ENCODE measurements around the gene TEDC2. TPM values are rescaled to one million over a fixed set of nuclear protein-coding genes. Genes with fewer than 3 reads are reported as not detected.

The TEDC2 gene
- total RNA-seq, 2 donors from 2014 or later, result 14.8 to 19.7 TPM

GRCh38 chr16:2467528-2468232, 7.8 kb downstream of the TEDC2 start:
- H3K9me3 Mint-ChIP-seq, result no peaks in the 10 kb centered on the region
- peak; percentile 58 for ATAC-seq (replicated peaks)
- H3K36me3 Mint-ChIP-seq (ENCODE audit: low read depth), result no peaks in the 10 kb centered on the region
- peaks cover 11% of the 10 kb centered on the region for H3K27me3 Mint-ChIP-seq
- peaks cover 5% of the 10 kb centered on the region for H3K4me1 Mint-ChIP-seq
- peak overlapping the region; percentile 13 for H3K4me3 Mint-ChIP-seq
- H3K27ac Mint-ChIP-seq, result no peak overlapping the region

DNA sequence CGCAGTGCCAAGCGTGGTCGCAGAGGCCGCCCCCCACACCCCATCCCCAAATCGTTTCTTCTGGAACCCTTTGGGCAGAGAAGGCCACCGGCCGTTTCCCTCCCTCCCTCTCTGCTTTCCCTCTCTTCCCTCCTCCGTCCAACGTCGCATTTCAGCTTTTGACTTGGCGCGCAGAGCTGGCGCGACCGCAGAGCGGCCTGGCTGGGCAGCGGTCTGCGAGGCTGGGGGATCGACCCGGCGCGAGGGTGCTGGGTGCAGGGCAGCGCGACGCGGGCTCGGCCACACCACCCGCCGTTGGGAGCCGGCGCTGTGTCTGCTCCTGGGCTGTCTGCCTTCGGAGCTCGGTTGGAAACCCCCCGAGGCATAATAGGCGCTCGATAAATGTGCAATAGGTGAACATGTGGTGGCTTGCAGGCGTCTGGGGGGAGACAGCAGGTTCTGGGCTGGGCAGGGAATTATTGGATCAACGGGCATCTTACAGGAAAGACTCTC, 8.4 kb downstream of the TEDC2 start:
- no peaks in the 10 kb centered on the region for H3K36me3 Mint-ChIP-seq (ENCODE audit: low read depth)
- peak overlapping the region; percentile 21 for H3K4me3 Mint-ChIP-seq
- peaks cover 11% of the 10 kb centered on the region for H3K27me3 Mint-ChIP-seq
- peak; percentile 31 for ATAC-seq (replicated peaks)
- no peaks in the 10 kb centered on the region for H3K9me3 Mint-ChIP-seq
- H3K27ac Mint-ChIP-seq, result no peak overlapping the region
- peaks cover 5% of the 10 kb centered on the region for H3K4me1 Mint-ChIP-seq

DNA sequence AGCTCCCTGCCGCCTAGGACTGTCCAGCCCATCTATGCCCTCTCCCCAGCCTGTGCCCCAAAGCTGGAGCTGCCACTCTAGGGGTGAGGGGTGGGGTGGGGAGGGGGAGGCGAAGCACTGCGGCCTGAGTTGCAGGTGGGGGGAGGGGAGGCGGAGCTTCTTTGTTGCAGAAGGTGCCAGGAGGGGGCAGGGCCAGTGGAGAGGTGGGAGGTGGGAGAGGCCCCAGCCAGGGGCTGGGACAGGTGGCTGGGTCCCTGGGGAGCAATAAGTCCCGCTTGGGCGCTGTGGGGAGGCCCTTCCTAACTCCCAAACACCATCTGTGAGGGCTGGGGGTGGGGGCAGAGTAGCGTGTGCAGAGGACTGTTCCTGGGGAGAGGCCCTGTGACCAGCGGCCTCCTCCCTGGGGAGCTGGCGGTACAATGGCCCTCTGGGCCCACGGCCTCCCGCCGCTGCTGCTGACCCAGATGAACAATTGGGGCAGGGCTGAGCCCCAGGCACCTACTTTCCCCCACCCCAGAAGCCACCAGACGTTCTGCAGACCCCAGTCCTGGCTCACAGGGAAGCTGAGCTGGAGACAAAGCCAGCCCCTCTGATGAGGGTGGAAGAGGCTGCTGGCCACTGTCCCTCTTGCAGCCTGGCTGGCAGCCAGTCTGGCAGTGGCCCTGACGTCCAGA, 9.0 kb downstream of the TEDC2 start:
- Mint-ChIP-seq H3K9me3 (no peaks in the 10 kb centered on the region), H3K4me1 (peaks cover 5% of the 10 kb centered on the region), H3K36me3 (ENCODE audit: low read depth) (no peaks in the 10 kb centered on the region), H3K27ac (no peak overlapping the region), H3K4me3 (peak overlapping the region; percentile 21), H3K27me3 (peaks cover 11% of the 10 kb centered on the region)
- no peak for ATAC-seq (replicated peaks)

DNA sequence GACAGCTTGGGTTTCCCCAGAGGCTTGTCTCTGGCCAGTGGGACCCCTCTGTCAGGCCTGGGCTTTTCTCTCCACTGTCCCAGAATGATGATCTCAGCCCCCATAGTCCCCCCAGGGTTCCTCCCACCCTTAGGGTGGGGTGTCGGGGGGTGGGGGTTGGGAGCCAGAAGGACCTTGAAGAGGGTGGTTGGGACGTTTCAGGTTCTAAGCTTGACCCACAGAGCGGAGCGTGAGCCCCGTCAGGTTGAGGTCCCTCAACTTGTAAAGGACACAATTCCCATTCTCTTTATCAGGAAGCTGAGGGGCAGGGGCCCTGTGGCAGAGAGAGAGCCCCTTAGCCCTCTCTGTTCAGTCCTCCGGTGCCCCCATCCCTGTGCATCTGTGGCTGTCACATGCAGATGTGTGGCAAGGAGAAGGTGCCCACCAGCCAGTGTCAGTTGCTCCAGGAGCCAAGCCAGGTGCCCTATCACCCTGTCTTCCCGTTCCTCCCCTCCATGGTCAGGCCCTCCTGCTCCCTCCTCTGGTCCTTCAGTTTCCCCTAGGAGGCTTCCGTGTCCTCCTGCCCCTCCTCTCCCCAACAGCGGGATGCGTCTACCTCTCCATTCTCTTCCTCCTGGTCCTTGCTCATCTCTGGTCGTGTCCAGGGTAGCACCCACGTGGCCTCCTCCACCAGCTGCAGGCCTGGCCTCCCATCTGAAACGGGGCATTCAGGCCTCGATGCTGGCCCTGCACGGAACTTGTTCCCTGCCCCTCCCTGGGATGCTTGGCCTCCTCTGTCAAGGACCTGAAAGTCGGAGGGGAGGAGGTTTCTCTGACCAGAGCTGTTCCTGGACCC, 9.7 kb downstream of the TEDC2 start:
- H3K4me1 Mint-ChIP-seq, result peaks cover 5% of the 10 kb centered on the region
- no peaks in the 10 kb centered on the region for H3K36me3 Mint-ChIP-seq (ENCODE audit: low read depth)
- peak overlapping the region; percentile 9 for H3K4me3 Mint-ChIP-seq
- no peak for ATAC-seq (replicated peaks)
- no peak overlapping the region for H3K27ac Mint-ChIP-seq
- peaks cover 11% of the 10 kb centered on the region for H3K27me3 Mint-ChIP-seq
- H3K9me3 Mint-ChIP-seq, result no peaks in the 10 kb centered on the region

DNA sequence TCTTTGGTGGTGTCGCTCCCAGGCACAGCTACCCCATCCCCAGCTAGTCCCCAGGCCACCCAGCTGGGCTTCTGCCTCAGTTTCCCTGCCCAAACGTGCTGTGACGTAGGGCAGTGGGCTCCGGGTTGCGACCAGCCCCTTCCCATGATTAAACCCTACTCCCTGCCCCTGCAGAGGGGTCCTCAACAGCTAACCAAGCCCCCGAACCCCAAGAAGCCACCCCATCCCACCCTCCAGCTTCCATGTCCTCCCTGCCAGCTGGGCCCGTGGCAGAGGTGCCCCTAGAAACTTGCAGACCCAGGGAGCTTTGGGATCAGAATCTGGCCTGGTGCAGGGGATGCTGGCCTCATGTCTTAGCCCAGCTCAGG, 10.3 kb downstream of the TEDC2 start:
- ATAC-seq (replicated peaks), result no peak
- Mint-ChIP-seq H3K9me3 (no peaks in the 10 kb centered on the region), H3K4me1 (peaks cover 5% of the 10 kb centered on the region), H3K4me3 (peak overlapping the region; percentile 9), H3K27ac (no peak overlapping the region), H3K27me3 (peaks cover 11% of the 10 kb centered on the region), H3K36me3 (ENCODE audit: low read depth) (no peaks in the 10 kb centered on the region)

DNA sequence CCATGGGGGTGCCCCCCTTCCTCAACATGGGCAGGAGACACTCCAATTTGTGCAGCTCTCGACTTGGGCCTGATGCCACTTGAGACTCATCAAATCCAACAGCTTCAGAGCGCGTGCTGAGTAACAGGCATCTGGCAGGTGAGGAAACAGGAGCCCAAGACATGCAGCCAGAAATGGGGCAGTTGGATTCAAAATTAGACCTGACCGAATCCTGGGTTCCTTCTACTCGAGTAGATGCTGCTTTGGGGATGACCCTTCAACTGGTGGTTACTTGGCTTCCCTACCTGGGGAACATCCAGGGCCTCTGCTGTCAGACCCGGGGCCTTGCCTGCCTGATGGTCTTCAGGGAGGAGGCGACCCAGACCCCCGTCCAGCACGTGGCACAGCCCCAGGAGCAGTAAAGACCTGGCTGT, 10.7 kb downstream of the TEDC2 start:
- no peaks in the 10 kb centered on the region for H3K9me3 Mint-ChIP-seq
- H3K27me3 Mint-ChIP-seq, result peaks cover 11% of the 10 kb centered on the region
- no peak overlapping the region for H3K27ac Mint-ChIP-seq

GRCh38 chr16:2471016-2471652, 11.2 kb downstream of the TEDC2 start, which contains the start of gene NTN3:
NTN3 (plus strand) TSS chr16:2471297; CDS start chr16:2471702, 405 bp downstream.
- ATAC-seq (replicated peaks), result no peak
- peaks cover 11% of the 10 kb centered on the region for H3K27me3 Mint-ChIP-seq
- no peaks in the 10 kb centered on the region for H3K9me3 Mint-ChIP-seq
- H3K36me3 Mint-ChIP-seq (ENCODE audit: low read depth), result no peaks in the 10 kb centered on the region
- peak within 1 kb of the TSS; percentile 9 for H3K4me3 Mint-ChIP-seq
- no peak within 1 kb of the TSS for H3K27ac Mint-ChIP-seq
- peaks cover 7% of the 10 kb centered on the region for H3K4me1 Mint-ChIP-seq

More for the DNA sequence above, 10.7 kb downstream of the TEDC2 start:
- Mint-ChIP-seq H3K4me1 (peaks cover 5% of the 10 kb centered on the region), H3K36me3 (ENCODE audit: low read depth) (no peaks in the 10 kb centered on the region), H3K4me3 (peak overlapping the region; percentile 9)
- no peak for ATAC-seq (replicated peaks)

GRCh38 chr16:2471653-2472487, 12.0 kb downstream of the TEDC2 start:
- Mint-ChIP-seq H3K4me3 (no peak overlapping the region), H3K27me3 (peaks cover 11% of the 10 kb centered on the region), H3K4me1 (peaks cover 14% of the 10 kb centered on the region), H3K36me3 (ENCODE audit: low read depth) (no peaks in the 10 kb centered on the region), H3K9me3 (no peaks in the 10 kb centered on the region), H3K27ac (no peak overlapping the region)
- ATAC-seq (replicated peaks), result no peak

GRCh38 chr16:2472488-2472864, 12.6 kb downstream of the TEDC2 start:
- ATAC-seq (replicated peaks), result no peak
- Mint-ChIP-seq H3K27ac (no peak overlapping the region), H3K27me3 (peaks cover 11% of the 10 kb centered on the region), H3K4me1 (peaks cover 16% of the 10 kb centered on the region), H3K9me3 (no peaks in the 10 kb centered on the region), H3K4me3 (peak overlapping the region; percentile 52), H3K36me3 (ENCODE audit: low read depth) (no peaks in the 10 kb centered on the region)

DNA sequence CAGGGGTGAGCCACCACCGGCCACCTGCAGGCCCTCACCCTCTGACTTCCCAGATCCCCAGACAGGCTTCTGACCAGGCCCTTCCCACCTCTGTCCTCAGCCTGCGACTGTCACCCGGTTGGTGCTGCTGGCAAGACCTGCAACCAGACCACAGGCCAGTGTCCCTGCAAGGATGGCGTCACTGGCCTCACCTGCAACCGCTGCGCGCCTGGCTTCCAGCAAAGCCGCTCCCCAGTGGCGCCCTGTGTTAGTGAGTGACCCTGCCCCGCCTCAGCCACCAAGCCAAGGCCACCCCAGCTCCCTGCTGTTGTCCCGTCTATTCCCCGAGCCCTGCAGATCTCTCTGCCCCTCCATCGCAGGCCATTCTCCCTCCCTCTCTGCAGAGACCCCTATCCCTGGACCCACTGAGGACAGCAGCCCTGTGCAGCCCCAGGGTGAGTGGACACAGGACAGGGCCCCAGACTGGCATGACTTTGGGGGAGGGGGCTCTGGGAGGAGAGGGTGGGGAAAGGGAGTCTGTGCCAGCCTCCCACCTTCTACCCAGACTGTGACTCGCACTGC, 13.1 kb downstream of the TEDC2 start:
- H3K4me1 Mint-ChIP-seq, result peaks cover 21% of the 10 kb centered on the region
- H3K27ac Mint-ChIP-seq, result no peak overlapping the region
- H3K4me3 Mint-ChIP-seq, result peak overlapping the region; percentile 52
- H3K27me3 Mint-ChIP-seq, result peaks cover 11% of the 10 kb centered on the region
- ATAC-seq (replicated peaks), result no peak
- H3K36me3 Mint-ChIP-seq (ENCODE audit: low read depth), result no peaks in the 10 kb centered on the region
- H3K9me3 Mint-ChIP-seq, result no peaks in the 10 kb centered on the region

- Mint-ChIP-seq H3K36me3 (ENCODE audit: low read depth) (no peaks in the 10 kb centered on the region), H3K9me3 (no peaks in the 10 kb centered on the region), H3K27me3 (peaks cover 11% of the 10 kb centered on the region), H3K27ac (no peak overlapping the region), H3K4me1 (peaks cover 21% of the 10 kb centered on the region), H3K4me3 (peak overlapping the region; percentile 52)
- peak; percentile 1 for ATAC-seq (replicated peaks)
These were observed 13.6 kb downstream of the TEDC2 start for GRCh38 chr16:2473446-2473926.

DNA sequence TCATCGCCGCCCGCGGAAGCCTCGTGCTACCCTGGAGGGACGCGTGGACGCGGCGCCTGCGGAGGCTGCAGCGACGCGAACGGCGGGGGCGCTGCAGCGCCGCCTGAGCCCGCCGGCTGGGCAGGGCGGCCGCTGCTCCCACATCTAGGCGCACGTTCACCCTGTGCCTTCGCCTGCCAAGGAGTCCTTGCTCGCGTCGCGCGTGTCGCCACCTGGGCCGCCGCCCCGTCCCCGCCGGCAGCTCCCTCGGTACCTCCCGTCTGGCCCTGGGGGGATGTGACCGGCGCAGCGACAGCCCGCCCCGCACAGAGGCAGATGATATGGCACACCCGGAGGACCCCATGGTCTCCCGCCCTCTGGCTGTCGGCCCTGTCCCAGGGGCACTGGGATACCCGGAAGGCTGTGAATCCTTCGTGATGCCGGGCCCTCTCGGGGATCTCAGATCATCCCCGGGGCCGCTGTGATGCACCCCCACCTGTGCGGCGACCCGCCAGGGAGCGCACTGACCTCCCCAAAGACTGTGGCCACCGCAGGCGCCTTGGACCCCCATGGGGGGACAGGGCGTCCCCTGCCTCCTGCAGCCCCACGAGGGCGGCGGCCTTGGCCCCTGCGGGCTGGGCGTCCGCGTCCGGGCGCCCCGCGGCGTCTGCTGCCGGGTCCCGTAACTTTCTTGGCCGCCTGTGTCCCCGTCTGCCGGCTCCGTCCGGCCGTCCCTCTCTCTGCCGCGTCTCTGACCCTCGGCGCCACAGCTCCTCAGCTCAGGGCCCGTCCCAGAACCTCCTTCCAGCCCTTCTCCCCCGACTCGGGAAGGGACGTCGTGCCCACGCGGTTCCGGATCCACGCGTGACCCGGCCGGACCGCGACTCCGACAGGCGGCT, 14.3 kb downstream of the TEDC2 start:
- H3K9me3 Mint-ChIP-seq, result no peaks in the 10 kb centered on the region
- H3K4me3 Mint-ChIP-seq, result peak overlapping the region; percentile 41
- H3K4me1 Mint-ChIP-seq, result peaks cover 21% of the 10 kb centered on the region
- H3K36me3 Mint-ChIP-seq (ENCODE audit: low read depth), result no peaks in the 10 kb centered on the region
- peak; percentile 68 for ATAC-seq (replicated peaks)
- H3K27me3 Mint-ChIP-seq, result peaks cover 11% of the 10 kb centered on the region
- no peak overlapping the region for H3K27ac Mint-ChIP-seq
